Measurements from ENCODE around the gene TINAG.

TINAG gene

GRCh38 chr6:54308289-54308985 lies at the start of gene TINAG:
Gene TINAG (plus strand): TSS chr6:54308441. CDS start chr6:54308551, 110 bp downstream.
- DNase-seq: no peak

- DNase-seq: peak; percentile 18
Measured at GRCh38 chr6:54260025-54260424, 48.2 kb upstream of the TINAG start.

- no peak for DNase-seq
Measured at GRCh38 chr6:54262499-54262898, 45.7 kb upstream of the TINAG start.

- no peak for DNase-seq
Measured at GRCh38 chr6:54262971-54263370, 45.3 kb upstream of the TINAG start.

- DNase-seq: peak; percentile 15
Measured at GRCh38 chr6:54264581-54265272, 43.5 kb upstream of the TINAG start.

GRCh38 chr6:54266400-54266923 lies 41.8 kb upstream of the TINAG start:
- no peak for DNase-seq

GRCh38 chr6:54267798-54268197 lies 40.4 kb upstream of the TINAG start:
- peak; percentile 40 for DNase-seq

- DNase-seq: no peak
Measured at GRCh38 chr6:54273214-54273820, 34.9 kb upstream of the TINAG start.

- DNase-seq: no peak
Measured at GRCh38 chr6:54274383-54274782, 33.9 kb upstream of the TINAG start.

GRCh38 chr6:54282186-54282585 lies 26.1 kb upstream of the TINAG start:
- DNase-seq: peak; percentile 99

- DNase-seq: no peak
Measured at GRCh38 chr6:54284161-54284860, 23.9 kb upstream of the TINAG start.

GRCh38 chr6:54285595-54285994 lies 22.6 kb upstream of the TINAG start:
- DNase-seq: peak; percentile 70

GRCh38 chr6:54286141-54286540 lies 22.1 kb upstream of the TINAG start:
- peak; percentile 75 for DNase-seq

GRCh38 chr6:54288474-54288873 lies 19.8 kb upstream of the TINAG start:
- DNase-seq: no peak

GRCh38 chr6:54289426-54289825 lies 18.8 kb upstream of the TINAG start:
- DNase-seq: peak; percentile 28

GRCh38 chr6:54291146-54291545 lies 17.1 kb upstream of the TINAG start:
- peak; percentile 81 for DNase-seq

GRCh38 chr6:54291738-54292137 lies 16.5 kb upstream of the TINAG start:
- peak; percentile 81 for DNase-seq

GRCh38 chr6:54294965-54295532 lies 13.2 kb upstream of the TINAG start:
- no peak for DNase-seq

- peak; percentile 88 for DNase-seq
Measured at GRCh38 chr6:54299542-54300269, 8.5 kb upstream of the TINAG start.

- peak; percentile 17 for DNase-seq
Measured at GRCh38 chr6:54301770-54302169, 6.5 kb upstream of the TINAG start.

GRCh38 chr6:54307439-54307910 lies 766 bp upstream of the TINAG start:
- no peak for DNase-seq

GRCh38 chr6:54308986-54309315 lies 710 bp downstream of the TINAG start:
- DNase-seq: no peak
